Urinary bladder (tissue), 4 donors: ENCODE data around the gene BOD1L1. TPM values are rescaled to one million over a fixed set of nuclear protein-coding genes. Genes with fewer than 3 reads are reported as not detected.

Source experiments
- DNase-seq: peaks from one replicate; pipeline ENCODE4 v3.0.0-alpha.2; 2015; ENCODE audit errors: extremely low spot score
- H3K27ac ChIP-seq: one replicate; pipeline ENCODE4 v1.5.1; 2013; ENCODE audit warnings: low read depth, mild to moderate bottlenecking, moderate library complexity
- H3K36me3 ChIP-seq: one replicate; pipeline ENCODE4 v1.6.1; 2013; ENCODE audit warnings: mild to moderate bottlenecking, moderate library complexity; ENCODE audit not compliant: insufficient read depth
- H3K4me1 ChIP-seq: one replicate; pipeline ENCODE4 v1.6.1; 2013; ENCODE audit warnings: mild to moderate bottlenecking, moderate library complexity; ENCODE audit not compliant: insufficient read depth
- H3K4me3 ChIP-seq: one replicate; pipeline ENCODE4 v1.5.1; 2013; ENCODE audit warnings: low read depth, low read length
- WGBS: extraction: QIAGEN DNeasy Blood & Tissue Kit; methylation state at CpG from one replicate; pipeline ENCODE4 v1.1.7; 2013; 5-methylcytosine and 5-hydroxymethylcytosine counted together
- polyA plus RNA-seq: library from polyadenylated mRNA; stranded (reverse); fragments of 200-250 nt; gene quantifications from one replicate; pipeline ENCODE4 v1.2.3, GENCODE V29; 2013
- total RNA-seq: library from RNA; depleted of rRNA; stranded (reverse); fragments of >200 nt; gene quantifications from one replicate; pipeline ENCODE4 v1.2.3, GENCODE V29; 2014
- donor health status: healthy with polysubstance abuse.
- donor health status: healthy.

The BOD1L1 gene
- total and polyA plus RNA-seq, 2 donors: 19.0 to 66.0 TPM

DNA sequence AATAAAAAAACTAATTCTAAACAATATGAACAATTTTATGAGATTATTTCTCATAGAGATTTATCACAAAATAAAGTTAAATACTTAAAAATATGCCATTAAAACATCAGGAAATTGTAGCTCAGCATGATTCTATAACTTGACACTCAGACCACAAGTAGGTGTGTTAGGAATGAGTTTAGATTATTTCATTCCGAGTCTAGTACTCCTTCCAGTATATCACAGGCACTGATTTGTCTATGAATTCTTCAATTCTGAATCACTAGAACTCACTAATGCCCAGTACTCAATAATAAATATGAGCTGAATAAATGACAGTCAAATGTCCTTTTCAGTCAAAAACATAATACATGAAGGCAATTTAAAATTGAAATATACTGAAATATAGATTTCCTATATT is 22.2 kb downstream of the BOD1L1 start:
- Histone ChIP-seq H3K27ac (no peak overlapping the region), H3K4me3 (no peak overlapping the region), H3K4me1 (no peaks in the 10 kb centered on the region), H3K36me3 (peaks cover 3% of the 10 kb centered on the region)
- 89% methylated on average over 1 of the region's 1 CpG for WGBS
- DNase-seq: no peak

DNA sequence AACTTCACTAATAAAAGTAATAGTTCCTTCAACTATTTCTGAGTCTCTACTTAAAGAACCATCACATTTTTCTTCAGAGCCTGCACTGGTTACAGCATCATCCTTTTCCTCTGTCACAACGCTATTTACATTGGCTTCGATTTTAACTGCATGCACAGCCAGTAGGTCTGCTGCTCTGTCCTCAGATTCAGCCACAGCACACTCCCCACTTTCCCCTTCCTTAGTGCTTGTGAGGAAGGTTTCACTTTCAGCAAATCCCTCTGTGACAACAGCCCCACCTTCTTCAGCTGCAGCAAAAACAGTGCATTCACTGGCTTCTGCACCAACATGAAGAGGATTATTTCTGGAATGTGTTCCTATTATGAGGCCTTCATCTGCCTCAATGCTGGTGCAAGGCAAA is 25.7 kb downstream of the BOD1L1 start:
- H3K4me3 ChIP-seq: no peak overlapping the region
- H3K36me3 ChIP-seq: peaks cover 3% of the 10 kb centered on the region
- H3K4me1 ChIP-seq: no peaks in the 10 kb centered on the region
- DNase-seq: no peak
- 98% methylated on average over 2 of the region's 2 CpGs for WGBS
- H3K27ac ChIP-seq: no peak overlapping the region

DNA sequence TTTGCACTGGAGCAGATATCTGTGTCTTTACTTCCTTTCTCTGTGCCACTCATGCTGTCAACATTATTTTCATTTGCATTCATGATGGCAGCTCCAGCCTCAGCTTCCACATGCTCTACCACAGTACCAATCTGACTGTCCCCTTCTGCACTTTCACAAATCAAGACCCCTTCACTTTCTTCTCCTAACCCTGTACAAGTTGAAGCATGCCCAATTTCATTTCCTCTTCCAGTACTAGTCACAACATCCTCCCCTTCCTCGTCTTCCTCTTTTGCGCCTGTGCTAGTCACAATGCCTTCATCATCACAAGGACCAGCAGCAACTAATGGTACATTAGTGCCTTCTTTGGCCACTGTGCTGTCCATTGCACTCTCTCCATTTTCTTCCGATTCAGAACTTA is 26.5 kb downstream of the BOD1L1 start:
- no peak overlapping the region for H3K4me3 ChIP-seq
- 92% methylated on average over 3 of the region's 3 CpGs for WGBS
- no peak overlapping the region for H3K27ac ChIP-seq
- no peaks in the 10 kb centered on the region for H3K4me1 ChIP-seq
- H3K36me3 ChIP-seq: peaks cover 3% of the 10 kb centered on the region
- no peak for DNase-seq

DNA sequence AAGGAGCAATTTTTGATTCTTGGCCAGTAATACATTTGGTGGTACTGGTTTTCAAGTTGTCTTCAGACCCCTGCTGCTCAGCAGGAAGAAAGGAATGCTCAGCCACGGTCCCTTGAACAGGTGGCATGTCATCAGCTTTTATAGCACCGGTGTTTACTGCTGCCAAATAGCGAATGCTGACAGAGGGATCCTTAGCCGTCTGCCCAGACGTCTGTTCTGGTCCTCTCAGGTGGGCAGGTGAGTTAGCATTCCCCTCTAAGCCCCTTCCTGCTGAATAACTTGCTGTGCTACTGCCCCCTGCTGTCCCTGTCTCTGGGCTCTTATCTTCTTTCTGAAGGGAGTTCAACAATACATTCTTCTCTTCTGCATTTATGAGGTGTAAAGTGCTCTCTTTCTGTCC is 28.4 kb downstream of the BOD1L1 start:
- no peak for DNase-seq
- 44% methylated on average over 5 of the region's 5 CpGs for WGBS
- peaks cover 4% of the 10 kb centered on the region for H3K36me3 ChIP-seq
- no peak overlapping the region for H3K4me3 ChIP-seq
- H3K4me1 ChIP-seq: no peaks in the 10 kb centered on the region
- no peak overlapping the region for H3K27ac ChIP-seq

- H3K36me3 ChIP-seq: peaks cover 3% of the 10 kb centered on the region
Measured at GRCh38 chr4:13597604-13598003, 29.9 kb downstream of the BOD1L1 start.

DNA sequence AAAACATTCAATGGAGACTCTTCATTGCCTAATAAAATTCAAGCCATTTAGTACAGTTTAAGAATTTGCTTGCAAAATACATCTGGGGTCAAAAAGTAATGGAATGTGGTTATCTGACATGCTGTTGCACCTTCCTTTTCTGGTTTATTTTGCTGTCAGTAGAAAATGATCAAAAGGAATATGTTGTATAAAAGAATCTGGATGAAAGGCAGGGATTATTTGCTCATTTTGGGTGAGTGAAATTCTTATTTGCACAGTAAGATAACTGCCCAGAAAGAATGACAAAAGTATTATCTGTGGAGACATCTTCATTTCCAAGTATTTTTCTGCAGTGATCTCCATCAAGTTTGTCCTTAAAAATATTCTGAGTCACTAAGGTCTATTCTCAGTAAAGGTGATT is 30.4 kb downstream of the BOD1L1 start:
- Histone ChIP-seq H3K27ac (no peak overlapping the region), H3K4me1 (no peaks in the 10 kb centered on the region), H3K36me3 (peaks cover 4% of the 10 kb centered on the region), H3K4me3 (no peak overlapping the region)
- no peak for DNase-seq

More at GRCh38 chr4:13597604-13598003, 29.9 kb downstream of the BOD1L1 start:
- no peaks in the 10 kb centered on the region for H3K4me1 ChIP-seq
- H3K27ac ChIP-seq: no peak overlapping the region
- DNase-seq: no peak
- H3K4me3 ChIP-seq: no peak overlapping the region

DNA sequence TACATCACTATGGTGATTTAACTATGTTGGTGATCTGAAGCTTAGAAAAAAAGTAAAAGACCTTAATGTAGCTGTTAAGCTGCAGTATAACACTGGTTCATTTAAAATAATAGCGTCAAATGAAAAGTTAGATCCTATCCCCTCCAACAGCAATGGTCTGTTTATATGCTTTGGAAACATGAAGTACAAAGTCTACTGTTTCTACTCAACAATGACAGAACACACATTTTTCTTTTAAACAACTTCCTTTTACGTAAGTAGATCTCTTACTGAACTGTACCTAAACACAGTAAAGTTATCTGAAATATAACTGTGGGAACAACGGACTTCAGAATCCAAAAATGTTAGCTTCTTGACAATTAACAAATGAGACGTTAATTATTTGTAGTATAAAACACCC is 35.3 kb downstream of the BOD1L1 start:
- DNase-seq: no peak
- Histone ChIP-seq H3K27ac (no peak overlapping the region), H3K36me3 (peaks cover 7% of the 10 kb centered on the region), H3K4me1 (no peaks in the 10 kb centered on the region), H3K4me3 (no peak overlapping the region)
- 81% methylated on average over 4 of the region's 4 CpGs for WGBS

DNA sequence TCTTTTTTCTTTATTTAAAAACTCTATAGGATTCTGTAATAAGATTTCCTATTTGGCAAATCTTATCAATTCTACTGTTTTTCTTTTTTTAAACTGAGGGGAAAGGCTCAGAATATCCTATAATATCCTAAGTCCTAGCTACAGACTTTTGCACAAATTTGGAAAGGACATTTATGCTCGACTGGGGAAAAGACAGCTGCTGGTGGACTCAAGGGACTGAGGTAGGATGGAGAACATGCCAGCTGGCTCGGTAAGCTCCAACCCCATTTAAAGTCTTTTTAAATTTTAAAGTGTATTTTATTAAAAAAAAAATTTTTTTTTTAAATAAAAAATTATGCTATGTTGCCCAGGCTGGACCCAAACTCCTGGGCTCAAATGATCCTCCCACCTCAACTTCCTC is 36.8 kb downstream of the BOD1L1 start:
- H3K27ac ChIP-seq: no peak overlapping the region

GRCh38 chr4:13588954-13589353 is 38.6 kb downstream of the BOD1L1 start:
- no peak for DNase-seq
- peaks cover 9% of the 10 kb centered on the region for H3K36me3 ChIP-seq
- H3K4me1 ChIP-seq: no peaks in the 10 kb centered on the region
- H3K4me3 ChIP-seq: no peak overlapping the region
- no peak overlapping the region for H3K27ac ChIP-seq

More for the DNA sequence above, 36.8 kb downstream of the BOD1L1 start:
- Histone ChIP-seq H3K4me3 (no peak overlapping the region), H3K36me3 (peaks cover 7% of the 10 kb centered on the region), H3K4me1 (no peaks in the 10 kb centered on the region)
- WGBS: 78% methylated on average over 2 of the region's 2 CpGs
- DNase-seq: no peak

GRCh38 chr4:13584481-13584880 is 43.0 kb downstream of the BOD1L1 start:
- no peaks in the 10 kb centered on the region for H3K4me1 ChIP-seq
- H3K36me3 ChIP-seq: peaks cover 9% of the 10 kb centered on the region
- 92% methylated on average over 5 of the region's 5 CpGs for WGBS
- no peak overlapping the region for H3K27ac ChIP-seq
- no peak overlapping the region for H3K4me3 ChIP-seq
- no peak for DNase-seq

DNA sequence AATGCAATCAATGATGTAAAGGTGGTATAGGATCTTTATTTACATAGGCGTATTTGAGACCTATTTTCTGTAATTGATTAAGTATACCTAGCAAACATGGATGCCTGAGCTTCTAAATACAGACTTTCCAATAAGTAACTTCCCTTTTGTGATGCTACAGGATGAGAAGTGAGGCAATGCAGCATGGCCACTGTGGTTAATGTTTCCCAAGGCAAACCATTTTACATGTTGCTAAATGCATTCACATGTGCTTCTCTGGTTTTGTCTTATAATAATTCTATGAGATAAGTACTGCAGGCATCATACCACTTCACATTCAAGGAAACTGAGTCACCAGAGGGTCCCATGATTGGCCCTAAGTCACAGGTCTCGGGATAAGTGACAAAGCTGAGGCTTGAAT is 47.5 kb downstream of the BOD1L1 start:
- Histone ChIP-seq H3K36me3 (peaks cover 12% of the 10 kb centered on the region), H3K4me1 (no peaks in the 10 kb centered on the region), H3K4me3 (no peak overlapping the region), H3K27ac (no peak overlapping the region)
- WGBS: 94% methylated on average over 2 of the region's 2 CpGs
- DNase-seq: no peak

GRCh38 chr4:13577660-13578059 is 49.9 kb downstream of the BOD1L1 start:
- H3K36me3 ChIP-seq: peaks cover 10% of the 10 kb centered on the region
- WGBS: 98% methylated on average over 3 of the region's 3 CpGs
- no peaks in the 10 kb centered on the region for H3K4me1 ChIP-seq
- H3K4me3 ChIP-seq: no peak overlapping the region
- DNase-seq: no peak
- no peak overlapping the region for H3K27ac ChIP-seq

GRCh38 chr4:13570916-13571315 is 56.6 kb downstream of the BOD1L1 start:
- no peak overlapping the region for H3K27ac ChIP-seq
- H3K4me1 ChIP-seq: no peaks in the 10 kb centered on the region
- peaks cover 11% of the 10 kb centered on the region for H3K36me3 ChIP-seq
- DNase-seq: no peak
- H3K4me3 ChIP-seq: no peak overlapping the region
- WGBS: 90% methylated on average over 2 of the region's 2 CpGs

- 95% methylated on average over 5 of the region's 5 CpGs for WGBS
- Histone ChIP-seq H3K4me1 (no peaks in the 10 kb centered on the region), H3K4me3 (no peak overlapping the region), H3K27ac (no peak overlapping the region), H3K36me3 (peaks cover 7% of the 10 kb centered on the region)
- no peak for DNase-seq
Measured at GRCh38 chr4:13567125-13567524, 60.4 kb downstream of the BOD1L1 start.

DNA sequence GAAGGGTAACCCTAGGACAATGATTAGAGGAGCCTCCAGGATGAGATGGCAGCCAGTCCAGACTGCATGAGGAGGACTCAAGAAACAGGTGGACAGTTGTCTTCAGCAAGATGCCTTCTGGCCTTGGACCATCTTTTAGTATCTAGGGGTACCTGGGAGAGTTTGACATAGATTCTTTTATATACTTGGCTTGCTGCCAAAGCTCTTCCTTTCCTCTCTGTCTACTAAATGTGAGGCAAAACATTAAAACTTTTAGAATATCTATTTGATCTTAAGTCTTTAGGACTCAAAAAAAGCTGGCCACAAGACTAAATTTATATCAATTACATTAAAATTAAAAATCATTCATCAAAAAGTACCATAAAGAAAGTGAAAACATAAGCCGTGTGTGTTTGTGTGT is 64.6 kb downstream of the BOD1L1 start:
- H3K27ac ChIP-seq: no peak overlapping the region
- no peak for DNase-seq
- H3K36me3 ChIP-seq: peaks cover under 1% of the 10 kb centered on the region
- no peak overlapping the region for H3K4me3 ChIP-seq
- H3K4me1 ChIP-seq: no peaks in the 10 kb centered on the region
- WGBS: 80% methylated on average over 1 of the region's 1 CpG
